ENCODE data around the gene TRMT2B.
"Not testable (repeated sequence)": the region's sequence is repeated elsewhere in the genome, so short reads cannot be mapped to it uniquely, and the experiment has no call there.

The TRMT2B gene

GRCh38 chrX:100999451-100999850 is 52.5 kb downstream of the TRMT2B start:
- no peak for FAIRE-seq

GRCh38 chrX:100995469-100995868 is 56.4 kb downstream of the TRMT2B start:
- no peak for FAIRE-seq

GRCh38 chrX:100994352-100995281 is 57.3 kb downstream of the TRMT2B start:
- no peak for FAIRE-seq

GRCh38 chrX:100990139-100990538 is 61.8 kb downstream of the TRMT2B start:
- no peak for FAIRE-seq

DNA sequence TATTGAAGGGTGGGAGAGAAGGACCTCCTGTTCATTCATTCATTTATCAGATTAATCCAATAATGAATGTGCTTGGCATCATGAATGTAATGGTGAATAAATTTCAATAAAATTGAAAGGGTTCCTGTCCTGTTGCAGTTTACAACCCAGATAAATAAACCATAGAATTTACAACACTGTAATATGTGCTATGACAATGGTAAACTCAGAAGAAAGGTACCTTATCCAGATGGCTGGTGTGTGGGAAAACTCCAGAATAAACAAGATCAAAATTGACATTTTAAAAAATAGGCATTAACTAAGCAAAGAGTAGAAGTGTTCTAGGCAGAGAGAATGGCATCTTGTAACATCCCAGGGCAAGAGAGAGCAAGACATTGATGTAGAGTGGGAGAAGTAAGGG is 67.1 kb downstream of the TRMT2B start:
- FAIRE-seq = no peak

DNA sequence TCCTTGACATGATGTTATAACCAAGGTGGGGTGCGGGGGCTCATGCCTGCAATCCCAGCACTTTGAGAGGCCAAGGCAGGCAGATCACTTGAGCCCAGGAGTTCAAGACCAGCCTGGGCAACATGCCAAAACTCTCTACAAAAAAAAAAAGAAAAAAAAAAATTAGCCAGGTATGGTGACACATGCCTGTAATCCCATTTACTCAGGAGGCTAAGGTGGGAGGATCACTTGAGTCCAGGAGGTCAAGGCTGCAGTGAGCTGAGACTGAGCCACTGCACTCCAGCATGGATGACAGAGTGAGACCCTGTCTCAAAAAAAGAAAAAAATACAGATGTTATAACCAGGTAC is 70.4 kb downstream of the TRMT2B start:
- FAIRE-seq = not testable (repeated sequence)

- no peak for FAIRE-seq
These were observed 71.1 kb downstream of the TRMT2B start for GRCh38 chrX:100980608-100981497.

- no peak for FAIRE-seq
These were observed 71.9 kb downstream of the TRMT2B start for GRCh38 chrX:100979881-100980607.

- no peak for FAIRE-seq
These were observed 75.7 kb downstream of the TRMT2B start for GRCh38 chrX:100976211-100976610.

GRCh38 chrX:100975212-100975611 is 76.7 kb downstream of the TRMT2B start:
- no peak for FAIRE-seq

DNA sequence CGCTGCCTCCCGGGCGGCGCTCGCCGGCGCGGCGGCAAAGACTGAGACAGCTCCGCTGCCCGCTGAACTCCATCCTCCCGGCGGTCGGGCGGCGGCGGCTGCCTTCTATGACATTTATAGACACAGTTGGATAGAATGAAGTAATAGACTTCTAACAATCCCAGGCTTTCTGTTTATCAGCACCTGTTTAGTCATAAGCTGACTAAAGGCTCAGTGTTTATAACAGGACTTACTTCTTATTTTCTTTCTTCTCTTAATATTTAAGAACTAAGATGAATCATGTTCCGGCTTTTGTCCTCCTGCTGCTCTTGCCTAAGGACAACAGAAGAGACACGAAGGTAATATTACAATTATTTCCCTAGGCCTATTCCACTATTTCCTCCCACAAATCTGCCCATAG is 78.5 kb downstream of the TRMT2B start:
- no peak for FAIRE-seq

DNA sequence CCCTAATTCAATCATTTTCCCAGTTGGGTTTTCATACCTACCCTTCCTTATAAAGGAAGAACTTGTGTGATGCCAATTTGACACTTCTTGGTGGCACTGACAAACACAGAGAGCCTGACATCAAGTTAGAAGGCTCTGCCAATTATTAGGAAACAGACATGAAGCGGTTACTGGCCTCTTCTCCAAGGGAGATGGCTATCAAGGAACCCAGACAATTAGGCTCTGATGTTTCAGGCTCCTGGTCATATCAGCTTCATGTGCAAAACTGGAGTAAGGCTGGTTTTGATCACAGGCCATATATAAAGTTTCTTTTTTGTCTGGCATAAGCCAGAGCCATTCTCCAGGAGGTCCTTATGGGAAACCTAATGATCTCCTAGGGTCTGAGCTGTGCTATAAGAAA is 82.0 kb downstream of the TRMT2B start:
- FAIRE-seq = no peak

DNA sequence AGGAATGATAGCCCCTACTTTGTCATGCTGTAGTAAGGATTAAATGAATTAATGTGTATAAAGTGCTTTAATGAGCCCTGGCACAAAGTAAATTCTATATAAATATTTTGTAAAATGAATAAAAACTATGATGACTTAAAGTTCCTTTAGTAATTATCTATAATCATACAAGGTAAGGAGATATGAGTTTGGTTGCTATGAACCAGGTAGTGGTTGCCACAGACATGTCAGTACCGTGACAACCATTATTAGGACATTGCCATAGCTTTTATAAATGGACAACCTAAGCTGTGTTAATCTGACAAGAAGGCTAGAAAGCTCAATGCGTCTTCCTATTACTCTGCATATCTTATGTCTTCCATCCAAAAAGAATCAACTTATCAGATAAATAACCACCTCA is 82.5 kb downstream of the TRMT2B start, which contains the start of gene ARL13A:
Gene ARL13A (plus strand): TSS at position 301 of the 400 bp plus-strand sequence. CDS start 3,982 bp downstream, outside the sequence.
- FAIRE-seq = no peak

DNA sequence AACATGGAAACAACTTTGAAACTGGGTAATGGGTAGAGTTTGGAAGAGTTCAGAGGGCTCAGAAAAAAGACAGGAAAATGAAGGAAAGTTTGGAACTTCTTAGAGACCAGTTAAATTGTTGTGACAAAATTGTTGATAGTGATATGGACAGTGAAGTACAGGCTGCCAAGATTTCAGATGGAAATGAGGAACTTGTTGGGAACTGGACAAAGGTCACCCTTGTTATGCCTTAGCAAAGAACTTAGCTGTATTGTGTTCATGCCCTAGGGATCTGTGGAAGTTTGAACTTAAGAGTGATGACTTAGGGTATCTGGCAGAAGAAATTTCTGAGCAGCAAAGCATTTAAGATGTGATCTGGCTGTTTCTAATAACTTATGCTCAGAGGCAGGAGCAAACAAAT is 87.5 kb downstream of the TRMT2B start:
- FAIRE-seq = no peak

- FAIRE-seq = no peak
These were observed 89.1 kb downstream of the TRMT2B start for GRCh38 chrX:100962811-100963210.
